H1 (cell line): ENCODE measurements around the gene MYOM1. TPM values are rescaled to one million over a fixed set of nuclear protein-coding genes. Genes with fewer than 3 reads are reported as not detected.

Source experiments
- BCL11A ChIP-seq, 2 experiments: IDR thresholded peaks; one replicate each; pipeline ENCODE4 v1.6.1; 2011; ENCODE audit warnings: low read depth in 2 of 2, low read length in 2 of 2, mild to moderate bottlenecking in 2 of 2
- CHD1 ChIP-seq: IDR thresholded peaks from 2 replicates; pipeline ENCODE4 v1.6.1; 2012; ENCODE audit warnings: low read depth, low read length, improper control_type of control experiment
- CHD2 ChIP-seq: IDR thresholded peaks from 2 replicates; pipeline ENCODE4 v1.6.1; 2012; ENCODE audit warnings: low read length, improper control_type of control experiment
- EZH2 ChIP-seq: fragments of 200-600 bp; sonication (generic); IDR thresholded peaks from 2 replicates; pipeline ENCODE4 v1.7.1; 2012; ENCODE audit warnings: low read depth, mild to moderate bottlenecking, moderate library complexity, low read length, inconsistent platforms; ENCODE audit not compliant: severe bottlenecking
- JUND ChIP-seq: IDR thresholded peaks from 2 replicates; pipeline ENCODE4 v1.6.1; 2011; ENCODE audit warnings: mild to moderate bottlenecking, improper control_type of control experiment, low read length
- PHF8 ChIP-seq: fragments of 200-600 bp; sonication (generic); conservative IDR thresholded peaks from 2 replicates; pipeline ENCODE4 v1.7.1; 2012; ENCODE audit warnings: low read depth, mild to moderate bottlenecking, inconsistent platforms, low read length, moderate library complexity
- RBBP5 ChIP-seq: IDR thresholded peaks from 2 replicates; pipeline ENCODE4 v1.7.1; 2012; ENCODE audit warnings: low read depth, mild to moderate bottlenecking, inconsistent platforms, low read length, moderate library complexity, borderline replicate concordance
- TAF1 ChIP-seq: IDR thresholded peaks from 2 replicates; pipeline ENCODE4 v1.6.1; 2011; ENCODE audit warnings: mild to moderate bottlenecking, low read depth, low read length
- YY1 ChIP-seq: IDR thresholded peaks from 2 replicates; pipeline ENCODE4 v1.6.1; 2011; ENCODE audit warnings: low read depth, mild to moderate bottlenecking, low read length
- polyA plus RNA-seq, 7 experiments: library from polyadenylated mRNA; depleted of rRNA in 3 of 7; stranded (reverse) in 5 of 7; unstranded in 2 of 7; fragments of >200 nt in 5 of 7; fragments of 200-250 nt in 2 of 7; gene quantifications; 1 replicate in 5 of 7; 2 replicates in 1 of 7; 4 replicates in 1 of 7; pipeline versions ENCODE4 v1.2.1 to v1.2.3, GENCODE V29; 2011 to 2013; ENCODE audit warnings: missing spikeins in 2 of 7, mixed read lengths in 2 of 7
- total RNA-seq: library from RNA; stranded (reverse); fragmentation: NEBNext Ultra II Directional; extraction: Animal tissue kit (Norgen Biotek cat#: 25700); gene quantifications from 2 replicates; pipeline ENCODE4 v1.2.1, GENCODE V29; 2021
- TF ChIP-seq, protein P1 (sequence below): fragments of 300-600 bp; sonication (generic); IDR thresholded peaks from 2 replicates; pipeline ENCODE4 v1.7.1; 2012; ENCODE audit warnings: low read length, moderate library complexity, mild to moderate bottlenecking, inconsistent platforms; ENCODE audit not compliant: insufficient replicate concordance

Gene MYOM1
- total and polyA plus RNA-seq, 2 of the 8 experiments (the other 6 are each of a cell fraction or from before 2014, with no cell fraction given) = 0.06 to 0.32 TPM

GRCh38 chr18:3247240-3248061 is 27.7 kb upstream of the MYOM1 start, which contains the start of gene MYL12A (continued):
- TF ChIP-seq, protein P1, sequence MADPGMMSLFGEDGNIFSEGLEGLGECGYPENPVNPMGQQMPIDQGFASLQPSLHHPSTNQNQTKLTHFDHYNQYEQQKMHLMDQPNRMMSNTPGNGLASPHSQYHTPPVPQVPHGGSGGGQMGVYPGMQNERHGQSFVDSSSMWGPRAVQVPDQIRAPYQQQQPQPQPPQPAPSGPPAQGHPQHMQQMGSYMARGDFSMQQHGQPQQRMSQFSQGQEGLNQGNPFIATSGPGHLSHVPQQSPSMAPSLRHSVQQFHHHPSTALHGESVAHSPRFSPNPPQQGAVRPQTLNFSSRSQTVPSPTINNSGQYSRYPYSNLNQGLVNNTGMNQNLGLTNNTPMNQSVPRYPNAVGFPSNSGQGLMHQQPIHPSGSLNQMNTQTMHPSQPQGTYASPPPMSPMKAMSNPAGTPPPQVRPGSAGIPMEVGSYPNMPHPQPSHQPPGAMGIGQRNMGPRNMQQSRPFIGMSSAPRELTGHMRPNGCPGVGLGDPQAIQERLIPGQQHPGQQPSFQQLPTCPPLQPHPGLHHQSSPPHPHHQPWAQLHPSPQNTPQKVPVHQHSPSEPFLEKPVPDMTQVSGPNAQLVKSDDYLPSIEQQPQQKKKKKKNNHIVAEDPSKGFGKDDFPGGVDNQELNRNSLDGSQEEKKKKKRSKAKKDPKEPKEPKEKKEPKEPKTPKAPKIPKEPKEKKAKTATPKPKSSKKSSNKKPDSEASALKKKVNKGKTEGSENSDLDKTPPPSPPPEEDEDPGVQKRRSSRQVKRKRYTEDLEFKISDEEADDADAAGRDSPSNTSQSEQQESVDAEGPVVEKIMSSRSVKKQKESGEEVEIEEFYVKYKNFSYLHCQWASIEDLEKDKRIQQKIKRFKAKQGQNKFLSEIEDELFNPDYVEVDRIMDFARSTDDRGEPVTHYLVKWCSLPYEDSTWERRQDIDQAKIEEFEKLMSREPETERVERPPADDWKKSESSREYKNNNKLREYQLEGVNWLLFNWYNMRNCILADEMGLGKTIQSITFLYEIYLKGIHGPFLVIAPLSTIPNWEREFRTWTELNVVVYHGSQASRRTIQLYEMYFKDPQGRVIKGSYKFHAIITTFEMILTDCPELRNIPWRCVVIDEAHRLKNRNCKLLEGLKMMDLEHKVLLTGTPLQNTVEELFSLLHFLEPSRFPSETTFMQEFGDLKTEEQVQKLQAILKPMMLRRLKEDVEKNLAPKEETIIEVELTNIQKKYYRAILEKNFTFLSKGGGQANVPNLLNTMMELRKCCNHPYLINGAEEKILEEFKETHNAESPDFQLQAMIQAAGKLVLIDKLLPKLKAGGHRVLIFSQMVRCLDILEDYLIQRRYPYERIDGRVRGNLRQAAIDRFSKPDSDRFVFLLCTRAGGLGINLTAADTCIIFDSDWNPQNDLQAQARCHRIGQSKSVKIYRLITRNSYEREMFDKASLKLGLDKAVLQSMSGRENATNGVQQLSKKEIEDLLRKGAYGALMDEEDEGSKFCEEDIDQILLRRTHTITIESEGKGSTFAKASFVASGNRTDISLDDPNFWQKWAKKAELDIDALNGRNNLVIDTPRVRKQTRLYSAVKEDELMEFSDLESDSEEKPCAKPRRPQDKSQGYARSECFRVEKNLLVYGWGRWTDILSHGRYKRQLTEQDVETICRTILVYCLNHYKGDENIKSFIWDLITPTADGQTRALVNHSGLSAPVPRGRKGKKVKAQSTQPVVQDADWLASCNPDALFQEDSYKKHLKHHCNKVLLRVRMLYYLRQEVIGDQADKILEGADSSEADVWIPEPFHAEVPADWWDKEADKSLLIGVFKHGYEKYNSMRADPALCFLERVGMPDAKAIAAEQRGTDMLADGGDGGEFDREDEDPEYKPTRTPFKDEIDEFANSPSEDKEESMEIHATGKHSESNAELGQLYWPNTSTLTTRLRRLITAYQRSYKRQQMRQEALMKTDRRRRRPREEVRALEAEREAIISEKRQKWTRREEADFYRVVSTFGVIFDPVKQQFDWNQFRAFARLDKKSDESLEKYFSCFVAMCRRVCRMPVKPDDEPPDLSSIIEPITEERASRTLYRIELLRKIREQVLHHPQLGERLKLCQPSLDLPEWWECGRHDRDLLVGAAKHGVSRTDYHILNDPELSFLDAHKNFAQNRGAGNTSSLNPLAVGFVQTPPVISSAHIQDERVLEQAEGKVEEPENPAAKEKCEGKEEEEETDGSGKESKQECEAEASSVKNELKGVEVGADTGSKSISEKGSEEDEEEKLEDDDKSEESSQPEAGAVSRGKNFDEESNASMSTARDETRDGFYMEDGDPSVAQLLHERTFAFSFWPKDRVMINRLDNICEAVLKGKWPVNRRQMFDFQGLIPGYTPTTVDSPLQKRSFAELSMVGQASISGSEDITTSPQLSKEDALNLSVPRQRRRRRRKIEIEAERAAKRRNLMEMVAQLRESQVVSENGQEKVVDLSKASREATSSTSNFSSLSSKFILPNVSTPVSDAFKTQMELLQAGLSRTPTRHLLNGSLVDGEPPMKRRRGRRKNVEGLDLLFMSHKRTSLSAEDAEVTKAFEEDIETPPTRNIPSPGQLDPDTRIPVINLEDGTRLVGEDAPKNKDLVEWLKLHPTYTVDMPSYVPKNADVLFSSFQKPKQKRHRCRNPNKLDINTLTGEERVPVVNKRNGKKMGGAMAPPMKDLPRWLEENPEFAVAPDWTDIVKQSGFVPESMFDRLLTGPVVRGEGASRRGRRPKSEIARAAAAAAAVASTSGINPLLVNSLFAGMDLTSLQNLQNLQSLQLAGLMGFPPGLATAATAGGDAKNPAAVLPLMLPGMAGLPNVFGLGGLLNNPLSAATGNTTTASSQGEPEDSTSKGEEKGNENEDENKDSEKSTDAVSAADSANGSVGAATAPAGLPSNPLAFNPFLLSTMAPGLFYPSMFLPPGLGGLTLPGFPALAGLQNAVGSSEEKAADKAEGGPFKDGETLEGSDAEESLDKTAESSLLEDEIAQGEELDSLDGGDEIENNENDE = no peak
- TF ChIP-seq CHD1 = peak; percentile 96
- TF ChIP-seq BCL11A (IDR thresholded peaks at IDR 0.05; ENCODE audit: low read depth in 2 of 2, low read length in 2 of 2) = no peak
- TF ChIP-seq PHF8 = peak; percentile 96
- peak; percentile 44; the same call in 1 of the 2 replicates for TF ChIP-seq RBBP5
- TF ChIP-seq JUND = peak; percentile 98
- 0 out of 2 replicates have a peak, but pooled peaks have one; percentile 31 for TF ChIP-seq YY1
- TF ChIP-seq CHD2 = 0 out of 2 replicates have a peak, but pooled peaks have one; percentile 8
- peak; percentile 95 for TF ChIP-seq TAF1
- TF ChIP-seq EZH2 = no peak
